Mononuclear cell (primary cell): ENCODE measurements around the gene CSNK1G3. TPM values are rescaled to one million over a fixed set of nuclear protein-coding genes. Genes with fewer than 3 reads are reported as not detected.
"Not testable (repeated sequence)": the region's sequence is repeated elsewhere in the genome, so short reads cannot be mapped to it uniquely, and the experiment has no call there.

Experiments
- H3K27me3 ChIP-seq: 2 replicates; pipeline ENCODE4 v1.6.0; 2011; ENCODE audit warnings: low read length, control low read depth; ENCODE audit not compliant: insufficient read depth
- H3K4me1 ChIP-seq: 2 replicates; pipeline ENCODE4 v1.5.1; 2011; ENCODE audit warnings: mild to moderate bottlenecking, low read length, control low read depth; ENCODE audit not compliant: insufficient read depth
- H3K4me3 ChIP-seq: 2 replicates; pipeline ENCODE4 v1.5.1; 2011; ENCODE audit warnings: mild to moderate bottlenecking, low read length, moderate library complexity
- H3K9me3 ChIP-seq: 2 replicates; pipeline ENCODE4 v1.5.1; 2011; ENCODE audit warnings: low read depth, mild to moderate bottlenecking, control low read depth, low read length
- total RNA-seq: library from RNA; depleted of rRNA; stranded (reverse); fragments of >200 nt; gene quantifications from one replicate; pipeline ENCODE4 v1.2.3, GENCODE V29; 2012

Gene CSNK1G3
- total RNA-seq, result 198 TPM

- Histone ChIP-seq H3K4me1 (peaks cover 20% of the 10 kb centered on the region), H3K4me3 (peak within 1 kb of the TSS; percentile 81), H3K9me3 (no peaks in the 10 kb centered on the region), H3K27me3 (no peaks in the 10 kb centered on the region)
These were observed at the start of gene CSNK1G3 for GRCh38 chr5:123511648-123512605. Gene CSNK1G3 (plus strand): TSS chr5:123512177. CDS start chr5:123545664, 33,487 bp downstream.

- not testable (repeated sequence) for H3K4me1 ChIP-seq, H3K4me3 ChIP-seq, H3K27me3 ChIP-seq
These were observed 45.1 kb upstream of the CSNK1G3 start for GRCh38 chr5:123466839-123467238.

GRCh38 chr5:123471385-123471784, 40.6 kb upstream of the CSNK1G3 start:
- Histone ChIP-seq H3K4me3 (no peak overlapping the region), H3K27me3 (peaks cover 4% of the 10 kb centered on the region), H3K4me1 (no peaks in the 10 kb centered on the region), H3K9me3 (no peaks in the 10 kb centered on the region)

More at GRCh38 chr5:123466839-123467238, 45.1 kb upstream of the CSNK1G3 start:
- H3K9me3 ChIP-seq, result not testable (repeated sequence)

GRCh38 chr5:123472150-123472924, 39.6 kb upstream of the CSNK1G3 start:
- H3K4me1 ChIP-seq, result no peaks in the 10 kb centered on the region
- H3K9me3 ChIP-seq, result no peaks in the 10 kb centered on the region
- no peak overlapping the region for H3K4me3 ChIP-seq
- H3K27me3 ChIP-seq, result peaks cover 4% of the 10 kb centered on the region

- no peak overlapping the region for H3K4me3 ChIP-seq
- H3K9me3 ChIP-seq, result no peaks in the 10 kb centered on the region
- no peaks in the 10 kb centered on the region for H3K4me1 ChIP-seq
- peaks cover 4% of the 10 kb centered on the region for H3K27me3 ChIP-seq
These were observed 37.7 kb upstream of the CSNK1G3 start for GRCh38 chr5:123474228-123474627.

- H3K27me3 ChIP-seq, result no peaks in the 10 kb centered on the region
- H3K4me3 ChIP-seq, result no peak overlapping the region
- H3K4me1 ChIP-seq, result no peaks in the 10 kb centered on the region
- no peaks in the 10 kb centered on the region for H3K9me3 ChIP-seq
These were observed 35.2 kb upstream of the CSNK1G3 start for GRCh38 chr5:123476731-123477130.

- Histone ChIP-seq H3K27me3 (no peaks in the 10 kb centered on the region), H3K4me1 (no peaks in the 10 kb centered on the region), H3K4me3 (no peak overlapping the region), H3K9me3 (no peaks in the 10 kb centered on the region)
These were observed 33.4 kb upstream of the CSNK1G3 start for GRCh38 chr5:123478546-123478945.

- Histone ChIP-seq H3K9me3 (no peaks in the 10 kb centered on the region), H3K4me1 (no peaks in the 10 kb centered on the region), H3K27me3 (no peaks in the 10 kb centered on the region), H3K4me3 (no peak overlapping the region)
These were observed 29.7 kb upstream of the CSNK1G3 start for GRCh38 chr5:123482258-123482657.

- H3K27me3 ChIP-seq, result peaks cover 1% of the 10 kb centered on the region
- no peaks in the 10 kb centered on the region for H3K4me1 ChIP-seq
- no peak overlapping the region for H3K4me3 ChIP-seq
- H3K9me3 ChIP-seq, result no peaks in the 10 kb centered on the region
These were observed 28.4 kb upstream of the CSNK1G3 start for GRCh38 chr5:123483446-123484077.

- peaks cover 7% of the 10 kb centered on the region for H3K27me3 ChIP-seq
- H3K9me3 ChIP-seq, result no peaks in the 10 kb centered on the region
- H3K4me3 ChIP-seq, result no peak overlapping the region
- H3K4me1 ChIP-seq, result no peaks in the 10 kb centered on the region
These were observed 26.7 kb upstream of the CSNK1G3 start for GRCh38 chr5:123485275-123485674.

GRCh38 chr5:123486951-123487655, 24.9 kb upstream of the CSNK1G3 start:
- no peaks in the 10 kb centered on the region for H3K4me1 ChIP-seq
- H3K27me3 ChIP-seq, result peaks cover 7% of the 10 kb centered on the region
- H3K4me3 ChIP-seq, result no peak overlapping the region
- H3K9me3 ChIP-seq, result no peaks in the 10 kb centered on the region

- peaks cover 7% of the 10 kb centered on the region for H3K27me3 ChIP-seq
- H3K4me1 ChIP-seq, result no peaks in the 10 kb centered on the region
- H3K4me3 ChIP-seq, result no peak overlapping the region
- no peaks in the 10 kb centered on the region for H3K9me3 ChIP-seq
These were observed 21.0 kb upstream of the CSNK1G3 start for GRCh38 chr5:123490974-123491373.

- not testable (repeated sequence) for H3K4me1 ChIP-seq, H3K27me3 ChIP-seq
These were observed 16.8 kb upstream of the CSNK1G3 start for GRCh38 chr5:123495211-123495610.

GRCh38 chr5:123496892-123497291, 15.1 kb upstream of the CSNK1G3 start:
- Histone ChIP-seq H3K9me3 (no peaks in the 10 kb centered on the region), H3K4me3 (no peak overlapping the region), H3K4me1 (no peaks in the 10 kb centered on the region), H3K27me3 (no peaks in the 10 kb centered on the region)

More at GRCh38 chr5:123495211-123495610, 16.8 kb upstream of the CSNK1G3 start:
- H3K9me3 ChIP-seq, H3K4me3 ChIP-seq: not testable (repeated sequence)
